AG04450 (cell line): ENCODE results near the gene BMPR1B. TPM values are rescaled to one million over a fixed set of nuclear protein-coding genes. Genes with fewer than 3 reads are reported as not detected.

ENCODE experiments used
- CTCF ChIA-PET: fragments of 300-600, 350-600 bp; formaldehyde crosslinking; extraction: SDS; loops from one replicate; lab custom pipeline; 2022; ENCODE audit warnings: antibody characterized with exemption, inconsistent platforms; lab: Charles Lee
- POLR2A ChIA-PET: fragments of 350-600 bp; formaldehyde crosslinking; extraction: SDS; loops from one replicate; lab custom pipeline; 2021; ENCODE audit warnings: antibody characterized with exemption, inconsistent platforms; lab: Yijun Ruan, JAX
- DNase-seq: peaks from one replicate; pipeline ENCODE4 v3.0.0-alpha.2; 2011; ENCODE audit warnings: low read depth, low spot score
- H3K27ac ChIP-seq: one replicate; pipeline ENCODE4 v1.5.1; 2012; ENCODE audit warnings: low read depth, low read length, control low read depth
- H3K27me3 ChIP-seq: one replicate; pipeline ENCODE4 v1.6.0; 2012; ENCODE audit warnings: low read length; ENCODE audit not compliant: control insufficient read depth, insufficient read depth
- H3K4me3 ChIP-seq: 2 replicates; pipeline ENCODE4 v1.5.1; 2011; ENCODE audit warnings: mild to moderate bottlenecking, low read depth, low read length, control low read depth
- H3K9me3 ChIP-seq: 2 replicates; pipeline ENCODE4 v1.5.1; 2012; ENCODE audit warnings: low read length; ENCODE audit not compliant: control insufficient read depth, insufficient read depth
- polyA plus RNA-seq: library from polyadenylated mRNA; depleted of rRNA; stranded (reverse); fragments of >200 nt; gene quantifications from 2 replicates; pipeline ENCODE4 v1.2.3, GENCODE V29; 2011
- TF ChIP-seq, protein P1 (sequence below): IDR thresholded peaks from 2 replicates; pipeline ENCODE4 v1.5.1; 2011; ENCODE audit warnings: low read depth, low read length, control low read depth, inconsistent platforms

BMPR1B gene
- polyA plus RNA-seq, 1 experiment, result 0.42 TPM

DNA sequence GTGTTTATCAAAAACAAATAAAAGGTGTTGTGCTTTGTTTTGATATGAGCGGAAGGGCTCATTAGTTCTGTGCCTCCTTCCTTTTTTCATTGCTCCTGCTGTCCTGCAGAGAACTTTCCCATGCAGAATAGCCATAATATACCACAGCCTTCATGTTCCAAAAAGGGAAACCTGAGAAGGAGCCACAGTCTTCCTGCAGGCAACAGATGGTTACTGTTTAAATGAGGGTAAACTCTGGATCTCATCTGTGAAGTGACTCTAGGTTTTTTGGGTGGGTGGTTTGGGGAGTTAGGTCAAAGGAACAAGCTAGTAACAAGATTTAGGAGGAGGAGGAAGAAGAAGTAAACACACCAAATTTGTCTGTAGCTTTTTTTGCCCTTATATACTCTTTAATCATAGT is 131.8 kb downstream of the BMPR1B start:
- Histone ChIP-seq H3K9me3 (no peaks in the 10 kb centered on the region), H3K27ac (no peak overlapping the region), H3K4me3 (no peak overlapping the region), H3K27me3 (no peaks in the 10 kb centered on the region)
- no peak for DNase-seq
- TF ChIP-seq, protein P1, sequence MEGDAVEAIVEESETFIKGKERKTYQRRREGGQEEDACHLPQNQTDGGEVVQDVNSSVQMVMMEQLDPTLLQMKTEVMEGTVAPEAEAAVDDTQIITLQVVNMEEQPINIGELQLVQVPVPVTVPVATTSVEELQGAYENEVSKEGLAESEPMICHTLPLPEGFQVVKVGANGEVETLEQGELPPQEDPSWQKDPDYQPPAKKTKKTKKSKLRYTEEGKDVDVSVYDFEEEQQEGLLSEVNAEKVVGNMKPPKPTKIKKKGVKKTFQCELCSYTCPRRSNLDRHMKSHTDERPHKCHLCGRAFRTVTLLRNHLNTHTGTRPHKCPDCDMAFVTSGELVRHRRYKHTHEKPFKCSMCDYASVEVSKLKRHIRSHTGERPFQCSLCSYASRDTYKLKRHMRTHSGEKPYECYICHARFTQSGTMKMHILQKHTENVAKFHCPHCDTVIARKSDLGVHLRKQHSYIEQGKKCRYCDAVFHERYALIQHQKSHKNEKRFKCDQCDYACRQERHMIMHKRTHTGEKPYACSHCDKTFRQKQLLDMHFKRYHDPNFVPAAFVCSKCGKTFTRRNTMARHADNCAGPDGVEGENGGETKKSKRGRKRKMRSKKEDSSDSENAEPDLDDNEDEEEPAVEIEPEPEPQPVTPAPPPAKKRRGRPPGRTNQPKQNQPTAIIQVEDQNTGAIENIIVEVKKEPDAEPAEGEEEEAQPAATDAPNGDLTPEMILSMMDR, result no peak
- POLR2A ChIA-PET, result no interaction called here
- CTCF ChIA-PET, result no interaction called here

- H3K4me3 ChIP-seq, result no peak overlapping the region
- H3K9me3 ChIP-seq, result no peaks in the 10 kb centered on the region
- CTCF ChIA-PET, result no interaction called here
- no peaks in the 10 kb centered on the region for H3K27me3 ChIP-seq
- TF ChIP-seq, protein P1, result no peak
- POLR2A ChIA-PET, result no interaction called here
- H3K27ac ChIP-seq, result no peak overlapping the region
- DNase-seq, result peak; percentile 42
These were observed 132.2 kb downstream of the BMPR1B start for GRCh38 chr4:94889946-94890345.

- Histone ChIP-seq H3K9me3 (no peaks in the 10 kb centered on the region), H3K4me3 (no peak overlapping the region), H3K27me3 (no peaks in the 10 kb centered on the region), H3K27ac (no peak overlapping the region)
- CTCF ChIA-PET, result no interaction called here
- DNase-seq, result no peak
- TF ChIP-seq, protein P1, result no peak
- POLR2A ChIA-PET, result no interaction called here
These were observed 132.8 kb downstream of the BMPR1B start for GRCh38 chr4:94890579-94890978.

GRCh38 chr4:94892051-94892450 is 134.3 kb downstream of the BMPR1B start:
- Histone ChIP-seq H3K27ac (no peak overlapping the region), H3K9me3 (no peaks in the 10 kb centered on the region), H3K27me3 (no peaks in the 10 kb centered on the region), H3K4me3 (no peak overlapping the region)
- DNase-seq, result no peak
- ChIA-PET CTCF (interaction anchor here (1.1 kb wide), 1 partner anchor 270 kb away, joined by 3 read pairs; no protein-coding TSS in a partner anchor), POLR2A (no interaction called here)
- TF ChIP-seq, protein P1, result no peak

DNA sequence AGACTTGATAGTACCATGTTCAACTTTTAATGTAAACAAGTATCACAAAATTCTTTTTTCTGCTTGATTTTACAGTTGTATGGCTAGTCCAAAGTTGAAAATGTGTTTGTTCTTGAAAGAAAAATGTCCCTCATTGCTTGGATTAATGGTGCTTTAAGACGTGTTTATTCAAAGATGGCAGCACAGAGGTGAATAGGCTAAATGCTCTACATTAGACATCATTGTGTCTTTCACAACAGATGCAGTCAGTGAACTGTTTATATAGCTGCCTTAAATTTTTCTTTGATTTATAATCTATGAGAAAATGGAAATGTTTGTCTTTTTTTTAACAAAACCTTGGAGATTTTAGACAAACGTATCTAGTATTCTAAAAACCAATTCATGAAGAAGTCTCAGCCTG is 137.3 kb downstream of the BMPR1B start:
- TF ChIP-seq, protein P1, result no peak
- Histone ChIP-seq H3K4me3 (no peak overlapping the region), H3K27me3 (no peaks in the 10 kb centered on the region), H3K9me3 (no peaks in the 10 kb centered on the region), H3K27ac (no peak overlapping the region)
- POLR2A ChIA-PET, result no interaction called here
- no peak for DNase-seq
- CTCF ChIA-PET, result interaction anchor here (0.9 to 1.3 kb wide), 2 partner anchors 163 to 274 kb away, joined by 3 read pairs; no protein-coding TSS in a partner anchor
